ENCODE results near the gene STAB2.

DNA sequence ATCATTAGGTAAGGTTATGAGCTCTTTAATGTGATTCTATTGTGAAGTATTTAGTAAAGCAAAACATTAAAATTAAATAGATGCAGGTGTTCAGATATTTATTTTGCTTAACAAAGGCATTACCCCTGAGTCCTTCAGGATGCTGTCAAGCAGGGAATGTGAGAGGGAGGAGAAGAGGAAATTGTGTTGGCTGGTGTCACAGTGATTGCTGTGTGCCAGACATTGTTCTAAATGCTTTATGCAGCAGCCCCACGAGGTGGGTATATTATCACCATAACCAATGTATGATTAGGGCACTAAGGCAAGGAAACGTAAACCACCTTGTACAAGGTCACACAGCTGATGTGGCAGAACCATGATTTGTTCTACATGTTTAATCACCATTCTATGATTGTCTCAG, 80.1 kb downstream of the STAB2 start:
- TF ChIP-seq, protein P1, sequence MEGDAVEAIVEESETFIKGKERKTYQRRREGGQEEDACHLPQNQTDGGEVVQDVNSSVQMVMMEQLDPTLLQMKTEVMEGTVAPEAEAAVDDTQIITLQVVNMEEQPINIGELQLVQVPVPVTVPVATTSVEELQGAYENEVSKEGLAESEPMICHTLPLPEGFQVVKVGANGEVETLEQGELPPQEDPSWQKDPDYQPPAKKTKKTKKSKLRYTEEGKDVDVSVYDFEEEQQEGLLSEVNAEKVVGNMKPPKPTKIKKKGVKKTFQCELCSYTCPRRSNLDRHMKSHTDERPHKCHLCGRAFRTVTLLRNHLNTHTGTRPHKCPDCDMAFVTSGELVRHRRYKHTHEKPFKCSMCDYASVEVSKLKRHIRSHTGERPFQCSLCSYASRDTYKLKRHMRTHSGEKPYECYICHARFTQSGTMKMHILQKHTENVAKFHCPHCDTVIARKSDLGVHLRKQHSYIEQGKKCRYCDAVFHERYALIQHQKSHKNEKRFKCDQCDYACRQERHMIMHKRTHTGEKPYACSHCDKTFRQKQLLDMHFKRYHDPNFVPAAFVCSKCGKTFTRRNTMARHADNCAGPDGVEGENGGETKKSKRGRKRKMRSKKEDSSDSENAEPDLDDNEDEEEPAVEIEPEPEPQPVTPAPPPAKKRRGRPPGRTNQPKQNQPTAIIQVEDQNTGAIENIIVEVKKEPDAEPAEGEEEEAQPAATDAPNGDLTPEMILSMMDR (IDR thresholded peaks at IDR 0.05; ENCODE audit: low read depth, low read length), result no peak
- no peak for TF ChIP-seq EZH2phosphoT487 (IDR thresholded peaks at IDR 0.05; ENCODE audit: low read depth)
